ENCODE data around the gene GPN2.

GPN2 gene

DNA sequence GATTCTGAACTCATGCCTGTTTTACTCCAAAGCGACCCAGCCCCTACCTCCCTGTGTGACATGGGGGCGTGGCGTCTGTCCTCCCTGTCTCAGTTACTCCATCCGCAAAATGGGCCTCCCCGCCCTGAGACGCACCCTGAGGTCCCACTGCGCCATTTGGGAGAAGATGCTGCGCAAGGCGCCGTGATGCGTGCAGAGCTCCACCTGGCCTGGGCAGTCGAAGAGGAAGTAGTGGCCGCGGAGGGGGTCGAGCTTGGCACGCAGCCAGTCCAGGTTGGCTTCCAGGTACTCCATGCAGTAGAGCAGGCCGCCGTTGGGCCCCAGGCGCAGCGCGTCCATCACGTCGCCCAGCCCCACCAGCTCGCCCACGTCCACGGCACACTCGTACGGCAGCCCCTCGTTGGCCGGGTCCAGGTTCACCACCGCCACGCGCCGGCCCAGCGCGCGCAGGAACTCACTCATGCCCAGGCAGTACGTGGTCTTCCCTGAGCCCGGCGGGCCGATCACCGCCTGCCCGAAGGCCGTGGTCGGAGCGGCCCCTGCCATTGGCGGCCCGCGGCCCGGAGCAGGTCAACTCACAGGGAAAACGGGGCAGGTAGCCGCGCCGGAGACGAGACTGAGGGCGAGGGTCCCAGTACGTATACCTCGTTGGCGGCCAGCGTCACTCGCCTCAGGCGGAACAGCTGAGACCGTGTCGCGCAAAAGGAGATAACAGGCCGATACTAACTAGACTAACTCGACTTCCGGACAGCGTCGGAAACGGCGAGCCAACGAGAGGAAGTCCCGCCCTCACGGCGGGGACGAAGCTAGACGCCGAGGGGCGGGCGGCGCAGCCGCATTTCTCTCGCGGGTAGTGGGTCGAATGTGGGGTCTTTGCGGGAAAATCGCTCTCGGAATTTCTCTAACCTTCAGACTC, at the start of gene GPN2:
TSS of gene GPN2 (minus strand) at position 733 of the 916 bp plus-strand sequence. CDS start at position 546, 187 bp downstream.
- DNase-seq (ENCODE audit: low read depth, low spot score) = peak; percentile 87

- no peak for DNase-seq (ENCODE audit: low read depth, low spot score)
These were observed 48.6 kb upstream of the GPN2 start for GRCh38 chr1:26938659-26939025.

DNA sequence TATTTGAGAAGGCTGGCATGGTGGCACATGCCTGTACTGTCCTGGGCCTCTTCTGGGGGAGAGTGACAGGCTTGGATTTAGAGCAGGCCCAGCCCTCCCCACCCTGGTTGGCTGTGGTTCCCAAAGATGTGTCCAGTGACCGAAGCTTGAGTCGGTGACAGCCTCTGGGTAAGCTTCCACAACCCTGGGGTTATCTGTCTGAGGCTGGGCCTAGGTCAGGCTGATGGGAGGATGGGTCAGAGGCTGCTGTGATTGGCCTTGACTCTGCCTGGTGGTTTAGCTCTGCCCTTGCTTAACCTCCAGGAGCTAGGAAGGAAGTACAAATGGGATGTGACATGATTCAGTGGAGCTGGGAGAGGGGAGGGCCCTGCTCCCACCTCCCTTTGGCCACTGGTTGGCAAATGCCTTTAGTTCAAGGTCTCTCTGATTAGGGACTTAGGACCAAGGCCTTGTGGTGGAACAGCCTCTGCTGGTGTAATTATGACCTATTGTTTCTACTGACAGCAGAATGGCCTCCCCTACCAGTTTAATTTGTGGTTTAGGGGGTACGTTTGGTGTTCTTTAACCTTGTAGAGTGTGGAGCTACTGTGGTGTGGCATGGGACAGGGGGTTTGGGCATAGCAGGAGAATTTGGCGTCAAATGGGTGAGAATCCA, 48.0 kb upstream of the GPN2 start:
- no peak for DNase-seq (ENCODE audit: low read depth, low spot score)

GRCh38 chr1:26936823-26937222, 46.7 kb upstream of the GPN2 start:
- no peak for DNase-seq (ENCODE audit: low read depth, low spot score)

- no peak for DNase-seq (ENCODE audit: low read depth, low spot score)
These were observed 42.4 kb upstream of the GPN2 start for GRCh38 chr1:26932531-26932930.

DNA sequence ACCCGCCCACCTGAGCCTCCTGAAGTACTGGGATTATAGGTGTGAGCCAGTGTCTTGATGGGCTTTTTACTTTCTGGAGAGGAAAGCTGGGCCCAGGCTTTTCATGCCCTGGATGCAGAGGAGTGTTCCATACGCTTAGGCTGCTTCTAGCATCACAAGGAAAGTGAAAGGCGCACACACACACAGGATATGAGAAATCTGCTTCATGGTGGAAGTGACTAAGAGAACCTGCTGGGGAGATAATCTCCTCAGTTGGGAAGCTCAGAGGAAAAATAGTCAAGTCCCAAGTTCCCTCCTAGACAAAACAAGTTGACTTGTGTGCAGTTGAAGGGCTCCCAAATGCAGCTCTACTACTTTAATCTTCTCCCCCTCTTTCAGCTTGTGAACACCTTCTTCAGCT, 33.6 kb upstream of the GPN2 start:
- no peak for DNase-seq (ENCODE audit: low read depth, low spot score)

- DNase-seq (ENCODE audit: low read depth, low spot score) = no peak
These were observed 32.8 kb upstream of the GPN2 start for GRCh38 chr1:26922901-26923300.

DNA sequence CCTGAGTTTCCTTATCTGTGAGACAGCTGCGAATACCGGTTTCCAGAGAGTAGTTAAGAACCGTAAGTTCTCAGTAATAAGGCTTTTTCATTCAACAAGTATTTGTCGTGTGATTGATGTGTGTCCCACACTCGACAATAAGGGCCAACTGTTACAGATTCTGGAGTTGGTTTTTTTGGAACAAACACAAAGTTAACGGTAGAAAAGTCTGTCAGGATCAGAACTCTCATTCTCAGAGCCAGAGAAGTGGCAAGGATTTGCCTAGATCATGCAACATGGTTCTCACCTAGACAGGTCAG, 32.3 kb upstream of the GPN2 start:
- no peak for DNase-seq (ENCODE audit: low read depth, low spot score)

DNA sequence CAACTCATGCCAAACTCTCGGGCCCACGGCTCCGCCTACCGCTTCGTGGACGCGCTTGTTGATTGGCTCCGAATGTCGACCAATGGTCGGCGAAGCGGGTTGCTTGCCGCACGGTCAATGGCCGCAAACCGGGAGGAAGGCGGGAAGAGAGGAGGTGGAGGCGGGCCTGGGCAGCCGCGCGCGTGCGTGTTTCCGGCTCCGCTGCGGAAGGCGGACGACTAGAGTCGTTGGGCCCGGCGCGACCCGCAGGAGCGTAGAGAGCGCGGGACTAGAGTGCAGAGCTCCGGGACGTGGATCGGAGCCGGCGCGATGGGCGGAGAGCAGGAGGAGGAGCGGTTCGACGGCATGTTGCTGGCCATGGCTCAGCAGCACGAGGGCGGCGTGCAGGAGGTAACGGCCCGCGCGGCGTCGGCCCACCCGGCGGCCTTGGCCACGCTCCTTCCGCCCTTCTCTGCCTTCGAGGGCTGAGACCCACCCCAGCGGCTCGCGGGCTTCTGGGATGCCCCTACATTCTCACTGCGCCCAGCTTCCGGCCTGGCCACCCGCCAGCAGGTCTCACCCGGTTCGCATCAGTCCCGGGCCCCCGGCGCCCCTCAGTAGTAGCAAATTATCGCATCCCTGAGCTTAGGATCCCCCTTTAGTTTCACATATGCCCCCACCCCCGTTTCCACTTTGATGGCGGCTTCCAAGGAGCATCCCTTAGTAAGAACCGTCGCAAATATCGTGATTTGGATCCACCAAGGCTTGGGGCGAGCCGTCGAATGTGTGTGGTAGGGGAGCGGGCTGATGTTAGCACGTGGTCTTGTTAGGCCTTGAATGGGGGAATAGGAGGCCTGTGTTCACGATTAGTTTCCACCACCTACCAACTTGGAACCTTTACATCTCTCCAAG, 31.7 kb upstream of the GPN2 start, which contains the start of gene NUDC:
TSS of gene NUDC (plus strand) at position 204 of the 891 bp plus-strand sequence. CDS start at position 310, 106 bp downstream.
- peak; percentile 96 for DNase-seq (ENCODE audit: low read depth, low spot score)

GRCh38 chr1:26921126-26921539, 31.1 kb upstream of the GPN2 start:
- DNase-seq (ENCODE audit: low read depth, low spot score) = no peak

DNA sequence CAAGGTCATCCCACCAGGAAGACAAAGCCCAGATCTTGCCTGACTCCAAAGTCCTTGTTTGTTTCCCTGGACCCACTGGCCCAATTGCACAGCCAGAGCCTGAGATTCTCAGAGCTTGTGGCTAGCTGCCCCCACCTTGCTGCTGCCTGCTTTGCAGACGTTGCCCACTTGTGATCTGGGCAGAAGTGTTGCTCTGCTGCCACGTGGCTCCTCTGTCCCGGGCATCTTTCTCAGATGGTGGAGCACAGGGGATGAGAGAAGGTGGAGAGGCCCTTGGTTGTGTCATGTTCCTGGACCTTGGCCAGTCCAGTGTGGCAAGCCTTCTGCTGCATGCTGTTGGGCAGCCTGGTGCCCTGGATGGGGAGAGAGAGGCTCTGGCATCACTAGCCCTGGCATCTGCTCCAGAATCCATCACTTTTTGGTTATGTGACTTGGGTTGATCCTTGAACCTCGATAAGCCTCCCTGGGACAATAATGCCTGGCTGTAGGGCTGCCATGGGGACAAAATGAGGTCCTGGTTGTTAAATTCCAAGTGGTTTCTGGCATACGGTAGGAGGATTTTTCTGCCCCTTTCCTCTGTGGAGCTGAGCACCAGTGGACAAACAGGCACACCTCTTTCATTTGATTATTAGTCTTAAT, 25.2 kb upstream of the GPN2 start:
- no peak for DNase-seq (ENCODE audit: low read depth, low spot score)

- no peak for DNase-seq (ENCODE audit: low read depth, low spot score)
These were observed 23.9 kb upstream of the GPN2 start, which contains the start of gene NR0B2 for GRCh38 chr1:26913754-26914619. TSS of gene NR0B2 (minus strand) at chr1:26913975. CDS start at chr1:26913940, 35 bp downstream.

GRCh38 chr1:26913389-26913753, 23.3 kb upstream of the GPN2 start:
- DNase-seq (ENCODE audit: low read depth, low spot score) = no peak

DNA sequence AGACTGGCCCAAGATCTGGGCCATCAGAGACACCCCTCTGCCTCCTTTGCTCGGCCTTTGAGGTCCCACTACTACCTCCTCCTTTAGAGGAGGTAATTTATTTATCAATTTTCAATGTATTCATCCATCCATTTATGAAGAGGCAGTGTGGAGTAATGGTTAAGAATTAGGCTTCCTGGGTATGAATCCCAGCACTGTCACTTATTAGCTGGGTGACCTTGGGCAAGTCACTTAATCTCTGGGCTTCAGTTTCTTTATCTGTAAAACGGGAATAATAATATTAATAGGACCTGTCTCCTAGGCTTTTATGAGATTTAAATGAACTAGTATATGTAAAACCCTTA, 22.0 kb upstream of the GPN2 start:
- DNase-seq (ENCODE audit: low read depth, low spot score) = no peak

DNA sequence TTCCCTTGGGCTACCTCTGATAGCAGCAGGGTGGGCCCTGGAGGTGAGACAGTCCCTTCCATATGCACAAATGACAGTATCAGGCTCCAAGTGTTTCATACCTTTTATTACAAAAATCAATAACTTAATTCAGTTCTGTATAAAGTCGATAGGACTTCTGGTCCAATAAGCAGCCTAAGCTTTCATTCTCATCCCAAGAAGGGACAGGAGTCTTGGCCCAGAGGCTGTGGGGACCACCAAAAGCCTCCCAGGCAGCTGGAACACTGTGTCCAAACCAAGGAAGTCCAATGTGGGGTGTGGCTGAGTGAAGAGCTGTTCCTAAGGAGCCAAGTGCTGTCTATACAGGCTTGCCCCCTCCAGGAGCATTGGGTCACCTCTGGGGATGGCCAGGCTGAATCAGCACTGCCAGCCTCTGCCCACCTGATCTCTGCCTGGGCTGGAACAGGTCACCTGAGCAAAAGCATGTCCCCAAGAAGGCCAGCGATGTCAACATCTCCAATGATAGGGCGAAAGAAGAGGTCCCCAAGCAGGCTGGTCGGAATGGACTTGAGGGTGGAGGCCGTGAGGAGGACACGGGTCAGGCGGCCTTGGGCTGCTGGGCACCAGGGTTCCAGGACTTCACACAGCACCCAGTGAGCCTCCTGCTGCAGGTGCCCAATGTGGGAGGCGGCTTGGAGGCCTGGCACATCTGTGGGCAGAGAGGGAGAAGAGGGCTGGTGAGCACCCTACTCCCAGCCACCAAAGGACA, 21.5 kb upstream of the GPN2 start:
- DNase-seq (ENCODE audit: low read depth, low spot score) = no peak

GRCh38 chr1:26910343-26911160, 20.5 kb upstream of the GPN2 start:
- DNase-seq (ENCODE audit: low read depth, low spot score) = no peak

DNA sequence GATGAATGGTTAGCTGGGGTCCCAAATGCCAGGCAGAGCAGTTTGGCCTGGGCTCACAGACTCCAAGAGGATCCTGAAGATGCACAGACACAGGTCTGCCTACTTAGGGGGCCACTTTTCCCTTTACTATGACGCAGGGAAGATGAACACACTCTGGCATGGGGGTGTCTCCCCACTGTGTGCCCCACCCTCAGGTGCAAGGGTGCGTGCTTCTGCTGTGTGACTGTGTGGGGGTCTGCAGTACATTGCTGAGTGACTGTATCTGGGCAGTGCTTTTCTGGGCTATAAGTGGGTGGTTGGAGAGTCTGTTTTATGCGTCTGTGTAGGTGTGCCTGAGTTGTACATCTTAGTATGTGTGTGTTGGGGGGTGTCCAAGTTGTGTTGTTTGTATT, 19.9 kb upstream of the GPN2 start:
- DNase-seq (ENCODE audit: low read depth, low spot score) = no peak

DNA sequence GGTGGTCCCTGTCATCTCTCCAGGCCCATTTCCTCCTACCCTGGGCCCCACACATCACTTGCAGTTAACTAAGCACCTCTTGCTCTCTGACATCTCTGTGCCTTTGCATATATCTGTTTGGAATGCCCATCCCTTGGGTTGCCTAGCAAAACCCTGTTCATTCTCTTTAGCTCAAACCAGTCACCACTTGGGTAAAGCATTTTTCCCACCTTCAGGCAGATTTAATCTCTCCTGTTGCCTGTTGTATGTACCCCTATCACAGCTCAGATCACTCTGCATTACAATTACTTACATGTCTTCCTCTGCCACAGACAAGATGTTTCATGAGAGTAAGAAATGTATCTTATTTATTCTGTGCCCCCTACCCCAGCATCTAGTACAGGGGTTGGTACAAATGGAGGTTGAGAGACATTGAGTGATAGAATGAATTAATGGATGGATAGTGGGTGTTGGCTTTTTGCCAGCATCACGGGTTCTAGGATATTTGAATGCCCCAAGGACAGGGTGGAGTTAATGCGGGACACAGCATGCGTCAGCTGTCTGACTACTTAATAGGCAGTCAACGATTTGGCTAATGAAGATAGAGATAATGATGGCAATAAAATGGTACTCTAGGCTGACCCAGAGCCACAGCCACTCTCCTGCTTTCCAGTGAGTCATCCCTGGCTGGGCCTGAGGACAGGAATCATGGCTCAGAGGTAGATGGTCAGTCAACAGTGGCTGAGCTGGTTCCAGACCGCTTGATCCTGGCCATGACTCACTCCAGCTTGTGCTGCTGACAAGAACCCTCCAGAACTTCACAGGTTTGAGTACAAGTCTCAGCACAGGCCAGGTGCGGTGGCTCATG, 17.2 kb upstream of the GPN2 start:
- peak; percentile 87 for DNase-seq (ENCODE audit: low read depth, low spot score)
